Neural cell (in vitro differentiated cells): ENCODE results near the gene P4HA3. TPM values are rescaled to one million over a fixed set of nuclear protein-coding genes. Genes with fewer than 3 reads are reported as not detected.

Experiments used
- H2AFZ ChIP-seq: fragments of 200-600, 300-800 bp; sonication (generic), shearing (Covaris generic); 2 replicates; pipeline ENCODE4 v1.6.0; 2014; ENCODE audit warnings: low read depth, mild to moderate bottlenecking, antibody characterized with exemption, low read length, moderate library complexity
- H3F3A ChIP-seq: fragments of 200-600 bp; shearing (Covaris generic); 2 replicates; pipeline ENCODE4 v1.6.1; 2016; ENCODE audit warnings: mild to moderate bottlenecking, moderate library complexity, mixed read lengths, antibody characterized with exemption, low read length; ENCODE audit not compliant: insufficient read depth, poor library complexity, severe bottlenecking
- H3K27ac ChIP-seq: fragments of 200-600, 300-800 bp; sonication (generic), shearing (Covaris generic); 2 replicates; pipeline ENCODE4 v1.5.1; 2014; ENCODE audit warnings: mild to moderate bottlenecking, low read length, moderate library complexity
- H3K27me3 ChIP-seq: fragments of 300-800, 200-600 bp; sonication (generic), shearing (Covaris generic); 2 replicates; pipeline ENCODE4 v1.6.0; 2014; ENCODE audit warnings: mild to moderate bottlenecking, low read depth, low read length, moderate library complexity; ENCODE audit not compliant: insufficient read depth
- H3K36me3 ChIP-seq: fragments of 300-800, 200-600 bp; sonication (generic), shearing (Covaris generic); 2 replicates; pipeline ENCODE4 v1.5.1; 2014; ENCODE audit warnings: mild to moderate bottlenecking, antibody characterized with exemption, low read length, moderate library complexity; ENCODE audit not compliant: insufficient read depth
- H3K4me2 ChIP-seq: fragments of 300-800, 200-600 bp; sonication (generic), shearing (Covaris generic); 2 replicates; pipeline ENCODE4 v1.6.0; 2014; ENCODE audit warnings: mild to moderate bottlenecking, low read length
- H3K4me3 ChIP-seq: fragments of 300-800, 200-600 bp; sonication (generic), shearing (Covaris generic); 2 replicates; pipeline ENCODE4 v1.5.1; 2014; ENCODE audit warnings: mild to moderate bottlenecking, low read length, moderate library complexity
- H3K79me2 ChIP-seq: fragments of 200-600 bp; shearing (Covaris generic); replicated peaks from 2 replicates; pipeline ENCODE4 v1.6.0; 2014; ENCODE audit warnings: mild to moderate bottlenecking, low read length, moderate library complexity; ENCODE audit not compliant: insufficient read depth
- H3K9ac ChIP-seq: fragments of 300-800, 200-600 bp; sonication (generic), shearing (Covaris generic); 2 replicates; pipeline ENCODE4 v1.6.1; 2016; ENCODE audit warnings: mild to moderate bottlenecking, low read length, mixed read lengths
- H3K9me2 ChIP-seq: fragments of 200-600 bp; shearing (Covaris generic); 2 replicates; pipeline ENCODE4 v1.6.1; 2016; ENCODE audit warnings: mild to moderate bottlenecking, low read length, mixed read lengths; ENCODE audit not compliant: insufficient read depth
- H3K9me3 ChIP-seq: fragments of 200-600, 300-800 bp; sonication (generic), shearing (Covaris generic); 2 replicates; pipeline ENCODE4 v1.6.1; 2016; ENCODE audit warnings: mild to moderate bottlenecking, mixed run types, low read length, moderate library complexity, mixed read lengths
- H4K20me1 ChIP-seq: fragments of 200-600 bp; shearing (Covaris generic); 2 replicates; pipeline ENCODE4 v1.6.1; 2016; ENCODE audit warnings: mild to moderate bottlenecking, mixed run types; ENCODE audit not compliant: insufficient read depth
- EP300 ChIP-seq: fragments of 450-650 bp; conservative IDR thresholded peaks from 2 replicates; pipeline ENCODE4 v1.6.1; 2014; ENCODE audit warnings: antibody characterized with exemption, mild to moderate bottlenecking, moderate library complexity; ENCODE audit not compliant: poor library complexity, severe bottlenecking
- EZH2 ChIP-seq: fragments of 200-600, 300-800 bp; shearing (Covaris generic), sonication (generic); IDR thresholded peaks from 2 replicates; pipeline ENCODE4 v1.6.1; 2014; ENCODE audit warnings: antibody characterized with exemption, low read length, borderline replicate concordance, mild to moderate bottlenecking; ENCODE audit not compliant: insufficient read depth, poor library complexity, severe bottlenecking
- MXI1 ChIP-seq: fragments of 450-650 bp; conservative IDR thresholded peaks from 2 replicates; pipeline ENCODE4 v1.6.1; 2014; ENCODE audit warnings: antibody characterized with exemption, mild to moderate bottlenecking; ENCODE audit not compliant: poor library complexity, severe bottlenecking
- POLR2AphosphoS5 ChIP-seq: IDR thresholded peaks from 2 replicates; pipeline ENCODE4 v1.6.1; 2012
- RAD21 ChIP-seq: fragments of 450-650 bp; conservative IDR thresholded peaks from 2 replicates; pipeline ENCODE4 v1.6.1; 2014; ENCODE audit warnings: antibody characterized with exemption, mild to moderate bottlenecking, moderate library complexity
- SMC3 ChIP-seq: fragments of 450-650 bp; conservative IDR thresholded peaks from 2 replicates; pipeline ENCODE4 v1.6.1; 2014; ENCODE audit warnings: antibody characterized with exemption, mild to moderate bottlenecking, moderate library complexity; ENCODE audit not compliant: poor library complexity
- TAF1 ChIP-seq: IDR thresholded peaks from 2 replicates; pipeline ENCODE4 v1.6.1; 2012; ENCODE audit warnings: low read depth
- polyA plus RNA-seq: library from polyadenylated mRNA; depleted of rRNA; stranded (reverse); fragments of >200 nt; gene quantifications from 2 replicates; pipeline ENCODE4 v1.2.3, GENCODE V29; 2014
- TF ChIP-seq, protein P1 (sequence below): fragments of 450-650 bp; IDR thresholded peaks from 2 replicates; pipeline ENCODE4 v1.5.1; 2014; ENCODE audit warnings: antibody characterized with exemption, mild to moderate bottlenecking, moderate library complexity; ENCODE audit not compliant: poor library complexity, severe bottlenecking
- TF ChIP-seq, protein P2 (sequence below): IDR thresholded peaks from 2 replicates; pipeline ENCODE4 v1.6.1; 2012; ENCODE audit warnings: borderline replicate concordance

P4HA3 gene
- polyA plus RNA-seq, 1 donor from 2014 or later, result not detected

DNA sequence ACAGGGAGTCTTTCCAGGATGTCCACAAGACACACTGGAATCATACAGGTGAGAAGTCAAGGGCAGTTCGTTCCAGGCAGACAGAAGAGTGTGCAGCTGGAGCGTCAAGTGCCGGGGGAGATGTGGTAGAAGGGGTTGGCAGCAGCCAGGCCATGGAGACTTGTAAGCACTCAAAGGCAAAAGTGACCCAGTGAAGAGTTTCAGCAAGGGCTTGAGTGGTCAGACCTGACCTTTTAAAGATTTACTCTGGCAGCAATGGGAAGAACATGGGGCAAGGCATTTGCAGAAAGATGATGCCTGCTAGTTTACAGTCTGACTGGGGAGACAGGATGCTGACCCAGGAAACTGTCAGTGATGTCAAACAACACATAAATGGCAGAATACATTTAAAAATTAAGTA, 29.0 kb downstream of the P4HA3 start:
- H3K27me3 ChIP-seq, result no peaks in the 10 kb centered on the region
- no peaks in the 10 kb centered on the region for H4K20me1 ChIP-seq
- TF ChIP-seq EP300 (no peak), MXI1 (no peak), EZH2 (no peak), SMC3 (no peak), TAF1 (no peak), POLR2AphosphoS5 (no peak), RAD21 (no peak)
- TF ChIP-seq, protein P1, sequence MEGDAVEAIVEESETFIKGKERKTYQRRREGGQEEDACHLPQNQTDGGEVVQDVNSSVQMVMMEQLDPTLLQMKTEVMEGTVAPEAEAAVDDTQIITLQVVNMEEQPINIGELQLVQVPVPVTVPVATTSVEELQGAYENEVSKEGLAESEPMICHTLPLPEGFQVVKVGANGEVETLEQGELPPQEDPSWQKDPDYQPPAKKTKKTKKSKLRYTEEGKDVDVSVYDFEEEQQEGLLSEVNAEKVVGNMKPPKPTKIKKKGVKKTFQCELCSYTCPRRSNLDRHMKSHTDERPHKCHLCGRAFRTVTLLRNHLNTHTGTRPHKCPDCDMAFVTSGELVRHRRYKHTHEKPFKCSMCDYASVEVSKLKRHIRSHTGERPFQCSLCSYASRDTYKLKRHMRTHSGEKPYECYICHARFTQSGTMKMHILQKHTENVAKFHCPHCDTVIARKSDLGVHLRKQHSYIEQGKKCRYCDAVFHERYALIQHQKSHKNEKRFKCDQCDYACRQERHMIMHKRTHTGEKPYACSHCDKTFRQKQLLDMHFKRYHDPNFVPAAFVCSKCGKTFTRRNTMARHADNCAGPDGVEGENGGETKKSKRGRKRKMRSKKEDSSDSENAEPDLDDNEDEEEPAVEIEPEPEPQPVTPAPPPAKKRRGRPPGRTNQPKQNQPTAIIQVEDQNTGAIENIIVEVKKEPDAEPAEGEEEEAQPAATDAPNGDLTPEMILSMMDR, result no peak
- TF ChIP-seq, protein P2, sequence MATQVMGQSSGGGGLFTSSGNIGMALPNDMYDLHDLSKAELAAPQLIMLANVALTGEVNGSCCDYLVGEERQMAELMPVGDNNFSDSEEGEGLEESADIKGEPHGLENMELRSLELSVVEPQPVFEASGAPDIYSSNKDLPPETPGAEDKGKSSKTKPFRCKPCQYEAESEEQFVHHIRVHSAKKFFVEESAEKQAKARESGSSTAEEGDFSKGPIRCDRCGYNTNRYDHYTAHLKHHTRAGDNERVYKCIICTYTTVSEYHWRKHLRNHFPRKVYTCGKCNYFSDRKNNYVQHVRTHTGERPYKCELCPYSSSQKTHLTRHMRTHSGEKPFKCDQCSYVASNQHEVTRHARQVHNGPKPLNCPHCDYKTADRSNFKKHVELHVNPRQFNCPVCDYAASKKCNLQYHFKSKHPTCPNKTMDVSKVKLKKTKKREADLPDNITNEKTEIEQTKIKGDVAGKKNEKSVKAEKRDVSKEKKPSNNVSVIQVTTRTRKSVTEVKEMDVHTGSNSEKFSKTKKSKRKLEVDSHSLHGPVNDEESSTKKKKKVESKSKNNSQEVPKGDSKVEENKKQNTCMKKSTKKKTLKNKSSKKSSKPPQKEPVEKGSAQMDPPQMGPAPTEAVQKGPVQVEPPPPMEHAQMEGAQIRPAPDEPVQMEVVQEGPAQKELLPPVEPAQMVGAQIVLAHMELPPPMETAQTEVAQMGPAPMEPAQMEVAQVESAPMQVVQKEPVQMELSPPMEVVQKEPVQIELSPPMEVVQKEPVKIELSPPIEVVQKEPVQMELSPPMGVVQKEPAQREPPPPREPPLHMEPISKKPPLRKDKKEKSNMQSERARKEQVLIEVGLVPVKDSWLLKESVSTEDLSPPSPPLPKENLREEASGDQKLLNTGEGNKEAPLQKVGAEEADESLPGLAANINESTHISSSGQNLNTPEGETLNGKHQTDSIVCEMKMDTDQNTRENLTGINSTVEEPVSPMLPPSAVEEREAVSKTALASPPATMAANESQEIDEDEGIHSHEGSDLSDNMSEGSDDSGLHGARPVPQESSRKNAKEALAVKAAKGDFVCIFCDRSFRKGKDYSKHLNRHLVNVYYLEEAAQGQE, result no peak
- H3K9ac ChIP-seq, result no peak overlapping the region
- H3K36me3 ChIP-seq, result no peaks in the 10 kb centered on the region
- no peaks in the 10 kb centered on the region for H3F3A ChIP-seq
- no peak overlapping the region for H3K4me2 ChIP-seq
- H3K79me2 ChIP-seq, result no peaks in the 10 kb centered on the region
- H2AFZ ChIP-seq, result no peak overlapping the region
- H3K4me3 ChIP-seq, result no peak overlapping the region
- no peaks in the 10 kb centered on the region for H3K9me3 ChIP-seq
- H3K9me2 ChIP-seq, result no peaks in the 10 kb centered on the region
- H3K27ac ChIP-seq, result no peak overlapping the region

DNA sequence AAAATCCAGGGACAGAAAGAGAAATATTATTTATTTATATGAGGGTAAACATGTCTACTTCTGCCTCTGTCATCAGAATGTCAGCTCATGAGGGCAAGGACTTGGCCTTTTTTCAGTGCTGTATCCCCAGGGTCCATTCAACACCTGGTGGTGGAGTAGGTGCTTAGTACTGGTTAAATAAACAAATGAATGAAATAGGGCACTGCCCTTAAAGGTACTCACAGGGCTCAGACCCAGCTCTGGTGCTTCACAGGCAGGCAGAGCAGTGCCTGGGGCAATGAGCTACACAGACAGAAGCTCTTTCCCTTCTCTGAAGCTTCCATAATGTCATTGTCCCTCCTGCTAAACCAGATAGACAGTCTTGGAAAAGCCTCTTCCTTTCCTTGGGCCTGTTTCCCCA, 30.9 kb downstream of the P4HA3 start:
- no peaks in the 10 kb centered on the region for H3F3A ChIP-seq
- H3K9ac ChIP-seq, result no peak overlapping the region
- TF ChIP-seq TAF1 (no peak), EZH2 (no peak), SMC3 (no peak), EP300 (no peak), RAD21 (no peak), MXI1 (no peak), POLR2AphosphoS5 (no peak)
- TF ChIP-seq, protein P1, result no peak
- TF ChIP-seq, protein P2, result no peak
- no peaks in the 10 kb centered on the region for H3K9me3 ChIP-seq
- H3K4me2 ChIP-seq, result no peak overlapping the region
- no peaks in the 10 kb centered on the region for H4K20me1 ChIP-seq
- H3K9me2 ChIP-seq, result no peaks in the 10 kb centered on the region
- H3K27me3 ChIP-seq, result no peaks in the 10 kb centered on the region
- H2AFZ ChIP-seq, result no peak overlapping the region
- H3K36me3 ChIP-seq, result no peaks in the 10 kb centered on the region
- H3K4me3 ChIP-seq, result no peak overlapping the region
- no peak overlapping the region for H3K27ac ChIP-seq
- H3K79me2 ChIP-seq, result no peaks in the 10 kb centered on the region
